H1 (cell line): ENCODE data around the gene TSHR. TPM values are rescaled to one million over a fixed set of nuclear protein-coding genes. Genes with fewer than 3 reads are reported as not detected.

ENCODE experiments used
- CTCF ChIA-PET: fragments of 300-600 bp; sonication (Branson Sonifier 250); formaldehyde crosslinking; loops from one replicate; lab custom pipeline; 2021; ENCODE audit not compliant: partially characterized antibody; lab: Charles Lee
- POLR2A ChIA-PET: fragments of 300-600 bp; sonication (Branson Sonifier 250); formaldehyde crosslinking; loops from one replicate; lab custom pipeline; 2021; ENCODE audit warnings: inconsistent platforms; ENCODE audit not compliant: partially characterized antibody; lab: Charles Lee
- DNase-seq, 2 experiments: peaks; one replicate each; pipeline versions ENCODE4 v3.0.0 to v3.0.0-alpha.2; 2010 to 2022; ENCODE audit warnings: low spot score in 2 of 2, low read depth in 1 of 2, mixed read lengths in 1 of 2
- FAIRE-seq: peaks from 2 replicates; lab custom pipeline; 2011; peaks lifted over from hg19 to GRCh38; lab: Jason Lieb, UNC
- H2AFZ ChIP-seq: 2 replicates; pipeline ENCODE4 v1.8.1; 2012; ENCODE audit warnings: low read length, inconsistent platforms
- H2AK5ac ChIP-seq: 2 replicates; pipeline ENCODE4 v1.6.1; 2013; ENCODE audit warnings: low read depth, low read length
- H2BK120ac ChIP-seq: replicated peaks from 2 replicates; pipeline ENCODE3; 2013; ENCODE audit warnings: low read depth, low read length, inconsistent platforms
- H2BK12ac ChIP-seq: 2 replicates; pipeline ENCODE4 v1.6.1; 2013; ENCODE audit warnings: low read depth, low read length
- H2BK15ac ChIP-seq: 2 replicates; pipeline ENCODE4 v1.6.1; 2013; ENCODE audit warnings: low read length
- H2BK20ac ChIP-seq: 2 replicates; pipeline ENCODE4 v1.6.1; 2013; ENCODE audit warnings: low read length
- H2BK5ac ChIP-seq: 2 replicates; pipeline ENCODE4 v1.6.1; 2013; ENCODE audit warnings: low read depth, low read length
- H3K14ac ChIP-seq: 2 replicates; pipeline ENCODE4 v1.6.1; 2013; ENCODE audit warnings: inconsistent platforms; ENCODE audit not compliant: insufficient read length
- H3K18ac ChIP-seq: 2 replicates; pipeline ENCODE4 v1.6.1; 2013; ENCODE audit warnings: low read length; ENCODE audit errors: extremely low read depth
- H3K23ac ChIP-seq: 2 replicates; pipeline ENCODE4 v1.6.1; 2013; ENCODE audit warnings: inconsistent platforms; ENCODE audit not compliant: insufficient read length
- H3K23me2 ChIP-seq: 2 replicates; pipeline ENCODE4 v1.6.1; 2013; ENCODE audit warnings: low read depth, low read length
- H3K27ac ChIP-seq: 2 replicates; pipeline ENCODE4 v1.6.1; 2011; ENCODE audit warnings: low read depth, low read length, inconsistent platforms
- H3K27me3 ChIP-seq, 4 experiments: replicated peaks in 1 of 4; 1 replicate in 1 of 4; 2 replicates in 3 of 4; pipeline versions ENCODE4 v1.6.1 to v1.8.1; 2011 to 2013; ENCODE audit warnings: low read length in 3 of 4, mild to moderate bottlenecking in 3 of 4, inconsistent platforms in 2 of 4, mixed read lengths in 2 of 4, moderate library complexity in 1 of 4; ENCODE audit not compliant: control insufficient read depth in 3 of 4, insufficient read depth in 3 of 4; ENCODE audit errors: extremely low read depth in 1 of 4
- H3K36me3 ChIP-seq, 4 experiments: 2 replicates each; pipeline versions ENCODE4 v1.6.1 to v1.8.1; 2011 to 2013; ENCODE audit warnings: mild to moderate bottlenecking in 4 of 4, low read length in 3 of 4, moderate library complexity in 2 of 4, control low read depth in 1 of 4, inconsistent platforms in 1 of 4; ENCODE audit not compliant: insufficient read depth in 4 of 4, control insufficient read depth in 2 of 4
- H3K4ac ChIP-seq: replicated peaks from 2 replicates; pipeline ENCODE3; 2013; ENCODE audit warnings: low read length, low read depth, mixed read lengths, inconsistent platforms; ENCODE audit not compliant: insufficient read length
- H3K4me1 ChIP-seq, 4 experiments: replicated peaks in 1 of 4; 1 replicate in 1 of 4; 2 replicates in 3 of 4; pipeline versions ENCODE4 v1.6.1 to v1.8.1; 2011 to 2013; ENCODE audit warnings: low read length in 3 of 4, inconsistent platforms in 2 of 4, mixed read lengths in 1 of 4; ENCODE audit not compliant: insufficient read depth in 4 of 4, control insufficient read depth in 3 of 4
- H3K4me2 ChIP-seq, 2 experiments: 2 replicates each; pipeline versions ENCODE4 v1.6.1 to v1.8.1; 2011 to 2013; ENCODE audit warnings: low read depth in 2 of 2, low read length in 2 of 2, control low read depth in 1 of 2, inconsistent platforms in 1 of 2, mild to moderate bottlenecking in 1 of 2; ENCODE audit not compliant: insufficient read depth in 1 of 2
- H3K4me3 ChIP-seq, 4 experiments: fragments of 200-600, 300-600 bp in 1 of 4; sonication (generic), shearing (Covaris generic), sonication (Bioruptor Twin) in 1 of 4; 2 replicates each; pipeline versions ENCODE4 v1.5.1 to v1.8.1; 2011 to 2016; ENCODE audit warnings: low read length in 4 of 4, low read depth in 3 of 4, control low read depth in 2 of 4, inconsistent platforms in 2 of 4, mild to moderate bottlenecking in 2 of 4, mixed read lengths in 1 of 4, moderate library complexity in 1 of 4; ENCODE audit not compliant: insufficient read depth in 2 of 4; ENCODE audit errors: extremely low read depth in 1 of 4
- H3K56ac ChIP-seq: replicated peaks from 2 replicates; pipeline ENCODE3; 2013; ENCODE audit warnings: low read depth, mild to moderate bottlenecking, mixed read lengths, low read length, inconsistent platforms; ENCODE audit not compliant: insufficient read length
- H3K79me1 ChIP-seq: 2 replicates; pipeline ENCODE4 v1.6.1; 2013; ENCODE audit warnings: low read depth, low read length, control low read depth
- H3K79me2 ChIP-seq, 2 experiments: 2 replicates each; pipeline versions ENCODE4 v1.6.1 to v1.8.1; 2012 to 2013; ENCODE audit warnings: low read length in 2 of 2, mild to moderate bottlenecking in 2 of 2, inconsistent platforms in 1 of 2; ENCODE audit not compliant: insufficient read depth in 2 of 2, control insufficient read depth in 1 of 2
- H3K9ac ChIP-seq, 4 experiments: replicated peaks in 1 of 4; 1 replicate in 1 of 4; 2 replicates in 3 of 4; pipeline versions ENCODE4 v1.6.1 to v1.8.1; 2011 to 2013; ENCODE audit warnings: low read depth in 3 of 4, low read length in 3 of 4, control low read depth in 2 of 4, mild to moderate bottlenecking in 2 of 4, moderate library complexity in 2 of 4, inconsistent platforms in 1 of 4; ENCODE audit errors: extremely low read depth in 1 of 4
- H3K9me3 ChIP-seq, 2 experiments: 2 replicates each; pipeline versions ENCODE4 v1.6.1 to v1.8.1; 2012 to 2013; ENCODE audit warnings: mild to moderate bottlenecking in 2 of 2, moderate library complexity in 2 of 2, control low read depth in 1 of 2, inconsistent platforms in 1 of 2, low read depth in 1 of 2, low read length in 1 of 2, mixed read lengths in 1 of 2; ENCODE audit not compliant: insufficient read depth in 2 of 2
- H4K20me1 ChIP-seq, 2 experiments: replicated peaks in 1 of 2; 2 replicates each; pipeline versions ENCODE3 to v1.8.1; 2011 to 2013; ENCODE audit warnings: inconsistent platforms in 2 of 2, low read length in 2 of 2, mild to moderate bottlenecking in 1 of 2; ENCODE audit not compliant: insufficient read depth in 2 of 2, control insufficient read depth in 1 of 2
- H4K5ac ChIP-seq: 2 replicates; pipeline ENCODE4 v1.6.1; 2013; ENCODE audit warnings: low read length, low read depth, mixed read lengths, inconsistent platforms; ENCODE audit not compliant: insufficient read length
- H4K8ac ChIP-seq: 2 replicates; pipeline ENCODE4 v1.8.0; 2013; ENCODE audit warnings: mild to moderate bottlenecking, moderate library complexity, low read length, inconsistent platforms; ENCODE audit not compliant: insufficient read depth; ENCODE audit errors: extremely low read depth
- H4K91ac ChIP-seq: replicated peaks from 2 replicates; pipeline ENCODE3; 2013; ENCODE audit warnings: low read length, mixed read lengths, inconsistent platforms; ENCODE audit not compliant: insufficient read length
- ASH2L ChIP-seq: fragments of 200-600, 300-600 bp; sonication (generic); IDR thresholded peaks from one replicate; pipeline ENCODE4 v1.7.1; 2017; ENCODE audit warnings: low read length
- BRCA1 ChIP-seq: IDR thresholded peaks from 2 replicates; pipeline ENCODE4 v1.6.1; 2012; ENCODE audit warnings: low read depth, low read length, improper control_type of control experiment
- CBX8 ChIP-seq: fragments of 300-800, 300-1000 bp; sonication (generic); IDR thresholded peaks from 2 replicates; pipeline ENCODE4 v1.7.1; 2016; ENCODE audit warnings: low read depth, low read length, borderline replicate concordance
- CREB1 ChIP-seq: IDR thresholded peaks from 2 replicates; pipeline ENCODE4 v1.6.1; 2012; ENCODE audit warnings: inconsistent platforms
- CTBP2 ChIP-seq: IDR thresholded peaks from 2 replicates; pipeline ENCODE4 v1.7.0; 2011; ENCODE audit warnings: borderline replicate concordance, mild to moderate bottlenecking, moderate library complexity, mixed read lengths, low read length; ENCODE audit not compliant: insufficient read depth, insufficient read length
- GABPA ChIP-seq: IDR thresholded peaks from 2 replicates; pipeline ENCODE4 v1.6.1; 2011; ENCODE audit warnings: mild to moderate bottlenecking, low read length, moderate library complexity, borderline replicate concordance; ENCODE audit not compliant: insufficient read depth
- JUN ChIP-seq: IDR thresholded peaks from 2 replicates; pipeline ENCODE4 v1.6.1; 2011; ENCODE audit warnings: low read depth, mild to moderate bottlenecking, improper control_type of control experiment, low read length
- JUND ChIP-seq: IDR thresholded peaks from 2 replicates; pipeline ENCODE4 v1.6.1; 2011; ENCODE audit warnings: mild to moderate bottlenecking, improper control_type of control experiment, low read length
- KDM4A ChIP-seq: IDR thresholded peaks from one replicate; pipeline ENCODE4 v1.7.1; 2012; ENCODE audit warnings: low read depth, mild to moderate bottlenecking, moderate library complexity, low read length, inconsistent platforms; ENCODE audit not compliant: severe bottlenecking
- NANOG ChIP-seq: IDR thresholded peaks from 2 replicates; pipeline ENCODE4 v1.6.1; 2011; ENCODE audit warnings: low read length, low read depth, mild to moderate bottlenecking, inconsistent platforms; ENCODE audit not compliant: insufficient read depth, poor library complexity, severe bottlenecking
- SIN3A ChIP-seq, 2 experiments: IDR thresholded peaks in 1 of 2; conservative IDR thresholded peaks in 1 of 2; 2 replicates each; pipeline ENCODE4 v1.6.1; 2011 to 2012; ENCODE audit warnings: low read length in 2 of 2, improper control_type of control experiment in 1 of 2, low read depth in 1 of 2, mild to moderate bottlenecking in 1 of 2
- SP2 ChIP-seq: IDR thresholded peaks from 2 replicates; pipeline ENCODE4 v1.6.1; 2012; ENCODE audit warnings: mild to moderate bottlenecking, low read length, inconsistent platforms
- TAF7 ChIP-seq: optimal IDR thresholded peaks from 2 replicates; pipeline ENCODE3; 2011; ENCODE audit warnings: low read depth, mild to moderate bottlenecking, inconsistent platforms, low read length, moderate library complexity, borderline replicate concordance
- TEAD4 ChIP-seq: IDR thresholded peaks from 2 replicates; pipeline ENCODE4 v1.6.1; 2012; ENCODE audit warnings: low read depth, low read length, inconsistent platforms, mixed read lengths
- WGBS, 2 experiments: shearing (Covaris generic) in 1 of 2; methylation state at CpG; one replicate each; pipeline versions ENCODE4 v1.1.6 to v1.1.7; 2013 to 2015; ENCODE audit warnings: low lambda C conversion rate in 2 of 2, mixed read lengths in 2 of 2, inconsistent platforms in 1 of 2, low coverage in 1 of 2, missing lambda C conversion rate in 1 of 2; ENCODE audit not compliant: insufficient replicate concordance in 2 of 2, insufficient coverage in 1 of 2, insufficient read length in 1 of 2; ENCODE audit errors: extremely low coverage in 1 of 2, missing lambda C conversion rate in 1 of 2; 5-methylcytosine and 5-hydroxymethylcytosine counted together
- polyA plus RNA-seq, 7 experiments: library from polyadenylated mRNA; depleted of rRNA in 3 of 7; stranded (reverse) in 5 of 7; unstranded in 2 of 7; fragments of >200 nt in 5 of 7; fragments of 200-250 nt in 2 of 7; gene quantifications; 1 replicate in 5 of 7; 2 replicates in 1 of 7; 4 replicates in 1 of 7; pipeline versions ENCODE4 v1.2.1 to v1.2.3, GENCODE V29; 2011 to 2013; ENCODE audit warnings: missing spikeins in 2 of 7, mixed read lengths in 2 of 7
- total RNA-seq: library from RNA; stranded (reverse); fragmentation: NEBNext Ultra II Directional; extraction: Animal tissue kit (Norgen Biotek cat#: 25700); gene quantifications from 2 replicates; pipeline ENCODE4 v1.2.1, GENCODE V29; 2021

TSHR gene
- total and polyA plus RNA-seq, 2 of the 8 experiments (the other 6 are each of a cell fraction or from before 2014, with no cell fraction given): 0.27 TPM; not detected in 1

- Histone ChIP-seq H3K23me2 (no peaks in the 10 kb centered on the region), H4K91ac (no peak overlapping the region), H4K20me1 (no peaks in the 10 kb centered on the region), H3K4me1 (no peaks in the 10 kb centered on the region), H2AFZ (no peak overlapping the region), H3K9ac (no peak overlapping the region), H3K4me2 (no peak overlapping the region), H3K4ac (no peak overlapping the region), H4K5ac (no peak overlapping the region), H2BK5ac (no peak overlapping the region), H3K27me3 (no peaks in the 10 kb centered on the region), H2BK12ac (no peak overlapping the region), H3K9me3 (no peaks in the 10 kb centered on the region; a peak in 1 of 4 replicates), H3K27ac (no peak overlapping the region), H2BK15ac (no peak overlapping the region), H2BK20ac (no peak overlapping the region), H3K56ac (no peak overlapping the region), H3K23ac (no peak overlapping the region), H3K14ac (no peak overlapping the region), H2BK120ac (no peak overlapping the region), H2AK5ac (no peak overlapping the region), H3K79me2 (no peaks in the 10 kb centered on the region), H3K79me1 (no peaks in the 10 kb centered on the region), H3K4me3 (no peak overlapping the region), H3K36me3 (no peaks in the 10 kb centered on the region), H4K8ac (no peak overlapping the region), H3K18ac (no peak overlapping the region)
- no peak for FAIRE-seq
- ChIA-PET CTCF (interaction anchor here (1.0 kb wide), 1 partner anchor 8 kb away, joined by 4 read pairs; no protein-coding TSS in a partner anchor), POLR2A (no interaction called here)
- no peak for TF ChIP-seq KDM4A
- TF ChIP-seq CBX8: no peak
- no peak for TF ChIP-seq ASH2L
- TF ChIP-seq TEAD4: no peak
- no peak for TF ChIP-seq NANOG
- TF ChIP-seq TAF7: no peak
- TF ChIP-seq SP2: no peak
- TF ChIP-seq JUN: no peak
- TF ChIP-seq SIN3A (conservative IDR thresholded peaks at IDR 0.05 in 1 of 2, IDR thresholded peaks at IDR 0.05 in 1 of 2; ENCODE audit: low read depth in 1 of 2, low read length in 2 of 2): no peak
- TF ChIP-seq GABPA: no peak
- TF ChIP-seq CREB1: no peak
- no peak for TF ChIP-seq CTBP2
- TF ChIP-seq JUND: no peak
- TF ChIP-seq BRCA1: no peak
- no peak for DNase-seq
- 84% methylated on average over 1 of the region's 1 CpG; no CpG with 5 or more reads in 1 of the 2 experiments for WGBS, 2 experiments
Measured at GRCh38 chr14:81042438-81042837, 87.0 kb downstream of the TSHR start.
